Measurements from ENCODE around the gene CARD10.

- TF ChIP-seq CTCF (IDR thresholded peaks at IDR 0.05): no peak
- TF ChIP-seq POLR2A (IDR thresholded peaks at IDR 0.05): no peak
Measured at GRCh38 chr22:37473437-37473946, 45.7 kb downstream of the CARD10 start.

Data from body of pancreas (tissue), 4 donors.